IPS-18c (cell line): ENCODE results near the gene RNF223.

ENCODE experiments used
- H3K4me3 ChIP-seq: 2 replicates; pipeline ENCODE4 v1.7.0; 2013; ENCODE audit warnings: low read depth, mild to moderate bottlenecking, low read length, moderate library complexity; ENCODE audit not compliant: insufficient read depth
- H3K9me3 ChIP-seq: one replicate; pipeline ENCODE4 v1.6.1; 2013; ENCODE audit warnings: mild to moderate bottlenecking, low read length, moderate library complexity; ENCODE audit not compliant: control insufficient read depth, insufficient read depth

Gene RNF223

GRCh38 chr1:1045129-1045528 is 29.0 kb downstream of the RNF223 start:
- H3K4me3 ChIP-seq: no peak overlapping the region
- H3K9me3 ChIP-seq: no peaks in the 10 kb centered on the region

DNA sequence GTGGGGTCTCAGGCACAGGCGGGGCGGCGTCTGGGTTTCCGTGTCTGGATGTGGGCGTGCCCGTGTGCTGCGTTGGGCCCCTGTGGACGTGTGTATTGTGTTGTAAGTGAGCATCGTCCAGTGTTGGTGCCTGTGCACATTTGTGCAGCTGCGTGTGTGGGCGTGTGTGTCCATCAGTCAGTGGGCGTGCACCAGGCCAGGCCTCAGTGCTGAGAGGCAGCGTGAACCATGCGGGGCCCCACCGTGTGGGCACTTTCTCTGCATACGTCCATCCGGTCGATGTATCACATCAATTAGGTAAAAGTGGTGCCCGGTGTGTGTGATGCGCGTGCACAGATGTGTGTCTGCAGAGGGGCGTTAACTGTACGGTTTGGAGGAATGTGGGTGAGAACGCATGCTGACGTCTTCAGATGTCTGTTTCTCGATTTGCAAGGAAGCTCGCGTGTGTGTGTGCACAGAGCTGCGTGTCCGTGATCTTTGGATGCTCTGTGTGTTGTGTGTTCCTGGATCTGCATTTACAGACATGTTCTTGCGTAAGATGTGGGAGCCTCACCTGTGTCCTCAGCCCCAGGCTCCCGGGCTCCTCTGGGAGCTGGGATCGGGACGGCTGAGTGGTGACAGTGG is 29.5 kb downstream of the RNF223 start:
- no peaks in the 10 kb centered on the region for H3K9me3 ChIP-seq
- H3K4me3 ChIP-seq: no peak overlapping the region

GRCh38 chr1:1043921-1044320 is 30.2 kb downstream of the RNF223 start:
- H3K9me3 ChIP-seq: no peaks in the 10 kb centered on the region
- H3K4me3 ChIP-seq: no peak overlapping the region

GRCh38 chr1:1043411-1043810 is 30.7 kb downstream of the RNF223 start:
- Histone ChIP-seq H3K9me3 (no peaks in the 10 kb centered on the region), H3K4me3 (no peak overlapping the region)

DNA sequence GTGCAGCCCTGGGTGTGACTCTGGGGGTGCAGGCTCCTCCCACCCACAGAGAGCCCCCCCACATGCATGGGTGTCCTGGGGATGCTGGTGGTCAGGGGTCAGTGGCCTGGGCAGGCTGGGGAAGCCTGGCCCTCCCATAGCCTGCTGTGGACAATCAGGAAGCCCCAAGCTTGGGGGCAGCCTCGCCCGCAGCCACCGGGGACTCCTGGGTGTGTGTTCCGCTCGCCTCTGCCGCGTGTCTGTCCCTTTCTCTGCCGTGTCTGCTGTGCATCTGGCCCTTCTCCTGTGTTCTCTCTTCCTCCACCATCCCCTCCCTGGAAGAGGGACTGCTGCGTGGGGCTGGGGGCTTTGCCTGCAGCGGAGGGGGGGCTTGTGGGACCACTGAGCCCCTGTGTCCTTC is 31.3 kb downstream of the RNF223 start:
- H3K9me3 ChIP-seq: no peaks in the 10 kb centered on the region
- no peak overlapping the region for H3K4me3 ChIP-seq

- Histone ChIP-seq H3K9me3 (no peaks in the 10 kb centered on the region), H3K4me3 (no peak overlapping the region)
Measured at GRCh38 chr1:1041873-1042272, 32.2 kb downstream of the RNF223 start.

DNA sequence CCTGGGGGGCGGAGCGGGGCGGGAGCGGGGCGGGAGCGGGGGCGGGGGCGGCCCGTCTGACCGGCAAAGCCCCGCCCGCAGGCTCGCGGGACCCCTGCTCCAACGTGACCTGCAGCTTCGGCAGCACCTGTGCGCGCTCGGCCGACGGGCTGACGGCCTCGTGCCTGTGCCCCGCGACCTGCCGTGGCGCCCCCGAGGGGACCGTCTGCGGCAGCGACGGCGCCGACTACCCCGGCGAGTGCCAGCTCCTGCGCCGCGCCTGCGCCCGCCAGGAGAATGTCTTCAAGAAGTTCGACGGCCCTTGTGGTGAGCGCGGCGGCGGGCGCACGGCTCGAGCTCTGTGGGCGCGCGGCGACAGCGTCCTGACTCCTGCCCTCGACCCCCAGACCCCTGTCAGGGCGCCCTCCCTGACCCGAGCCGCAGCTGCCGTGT is 33.0 kb downstream of the RNF223 start:
- Histone ChIP-seq H3K4me3 (peak overlapping the region; percentile 15; the same call in 1 of the 2 replicates), H3K9me3 (no peaks in the 10 kb centered on the region)

- no peaks in the 10 kb centered on the region for H3K9me3 ChIP-seq
- peak overlapping the region; percentile 40 for H3K4me3 ChIP-seq
Measured at GRCh38 chr1:1040004-1040991, 33.8 kb downstream of the RNF223 start.

DNA sequence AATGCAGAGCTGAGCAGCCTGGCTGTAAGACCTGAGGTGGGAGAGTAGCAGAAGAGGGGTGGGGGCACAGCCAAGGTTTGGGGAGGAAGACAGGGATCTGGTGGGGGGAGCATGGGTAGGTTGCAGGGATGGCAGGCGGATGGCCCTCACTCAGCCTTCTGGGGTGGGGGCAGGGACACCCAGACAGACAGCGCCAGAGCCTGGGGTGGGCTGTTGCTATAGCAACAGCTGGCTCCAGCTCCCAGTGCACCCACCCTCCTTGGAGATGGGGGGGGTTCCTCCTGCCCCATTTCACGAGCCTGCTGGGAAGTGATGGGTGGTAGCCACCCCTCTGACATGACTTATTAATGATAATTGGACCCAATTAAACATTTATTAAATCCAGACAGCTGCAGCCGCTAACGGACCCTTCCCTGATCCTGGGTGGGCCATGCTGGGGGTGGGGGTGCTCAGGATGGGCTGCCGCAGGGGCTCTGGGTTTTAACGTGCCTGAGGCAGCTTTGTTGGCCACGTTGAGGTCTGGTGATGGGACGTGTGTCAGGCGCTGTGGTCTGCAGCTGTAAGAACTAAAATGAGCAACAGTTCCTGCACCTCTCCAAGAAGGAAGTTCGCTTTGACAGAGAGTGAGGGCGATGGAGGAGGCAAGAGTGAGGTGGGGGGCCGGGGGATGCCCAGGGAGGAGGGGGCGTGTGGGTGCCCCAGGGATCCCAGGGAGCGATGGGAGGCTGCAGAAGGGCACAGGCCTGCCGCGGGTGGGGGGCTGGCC is 34.8 kb downstream of the RNF223 start:
- no peaks in the 10 kb centered on the region for H3K9me3 ChIP-seq
- no peak overlapping the region; the same call in 1 of the 2 replicates for H3K4me3 ChIP-seq

DNA sequence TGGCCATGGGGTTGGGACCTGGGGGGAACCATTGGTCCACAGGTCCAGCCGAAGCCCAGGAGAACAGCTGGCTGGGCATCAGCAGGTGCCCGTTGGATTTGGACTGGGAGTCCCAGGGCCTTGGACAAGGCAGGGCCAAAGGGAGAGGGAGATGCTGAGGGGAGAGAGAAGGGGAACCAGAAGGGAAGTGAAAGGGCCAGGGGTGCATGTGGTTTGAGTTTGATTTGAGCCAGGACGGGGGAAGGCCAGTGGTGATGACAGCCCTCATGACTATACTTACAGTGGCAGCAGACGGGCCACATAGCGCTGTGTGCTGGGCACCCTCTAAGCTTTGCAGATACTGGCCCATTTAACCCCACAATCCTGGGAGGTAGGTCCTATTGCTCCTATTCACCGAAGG is 35.4 kb downstream of the RNF223 start:
- H3K4me3 ChIP-seq: no peak overlapping the region
- H3K9me3 ChIP-seq: no peaks in the 10 kb centered on the region

DNA sequence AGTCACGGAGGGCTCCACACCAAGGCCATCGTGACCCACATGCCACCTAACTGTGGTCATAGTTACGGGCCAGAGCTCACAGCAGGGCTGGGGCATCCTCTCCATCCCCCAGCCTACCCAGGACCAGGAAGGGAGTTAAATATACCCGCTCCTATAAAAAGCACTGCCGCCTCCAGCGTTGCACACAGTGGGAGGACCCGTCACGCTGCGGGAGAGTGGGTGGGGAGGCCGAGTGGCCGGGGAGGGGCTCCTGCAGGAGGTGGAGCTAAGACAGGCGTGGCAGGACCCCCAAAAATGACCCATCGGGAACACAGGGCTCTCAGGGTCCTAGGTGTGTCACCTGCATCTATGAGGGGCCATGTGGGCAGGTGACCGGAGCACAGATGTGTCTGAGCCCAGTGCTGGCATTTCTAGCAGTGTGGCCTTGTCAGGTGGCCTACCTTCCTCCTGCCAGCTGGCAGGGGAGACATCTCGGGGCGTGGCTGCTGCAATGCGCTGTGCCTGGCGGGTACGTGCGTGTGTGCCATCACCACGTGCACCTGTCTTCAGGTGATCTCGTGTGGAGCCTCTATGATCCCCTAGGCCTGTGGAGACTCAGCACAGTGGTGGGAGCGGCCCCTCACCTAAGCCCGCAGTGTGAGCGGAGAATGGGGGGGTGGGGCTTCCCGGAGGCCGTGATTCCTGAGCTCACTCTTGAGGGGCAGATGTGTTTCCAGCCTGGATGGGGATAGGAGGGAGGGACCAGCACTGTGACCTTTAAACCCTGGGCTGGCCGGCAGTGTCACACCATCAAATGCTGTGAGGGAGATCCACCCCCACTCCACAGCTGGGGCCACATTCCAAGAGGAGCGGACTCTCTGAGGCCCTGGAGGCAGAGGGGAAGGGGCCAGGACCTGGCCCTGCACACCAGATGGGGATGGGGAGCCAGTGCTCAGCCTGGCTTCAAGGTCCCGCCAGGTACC is 36.5 kb downstream of the RNF223 start:
- Histone ChIP-seq H3K9me3 (no peaks in the 10 kb centered on the region), H3K4me3 (no peak overlapping the region)

GRCh38 chr1:1035291-1035943 is 38.7 kb downstream of the RNF223 start:
- Histone ChIP-seq H3K4me3 (no peak overlapping the region), H3K9me3 (no peaks in the 10 kb centered on the region)

DNA sequence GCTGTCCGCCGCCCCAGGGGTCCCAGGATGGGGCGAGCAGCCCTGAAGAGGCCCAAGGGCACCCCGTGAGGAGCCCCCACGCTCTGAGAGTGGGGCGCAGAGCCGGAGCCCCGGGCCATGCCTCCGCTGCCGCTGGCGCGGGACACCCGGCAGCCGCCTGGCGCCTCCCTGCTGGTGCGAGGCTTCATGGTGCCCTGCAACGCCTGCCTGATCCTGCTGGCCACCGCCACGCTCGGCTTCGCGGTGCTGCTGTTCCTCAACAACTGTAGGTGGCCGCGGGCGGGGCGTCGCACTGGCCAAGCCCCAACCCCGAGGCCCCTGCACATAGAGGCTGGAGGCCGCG is 39.7 kb downstream of the RNF223 start:
- Histone ChIP-seq H3K9me3 (no peaks in the 10 kb centered on the region), H3K4me3 (peak overlapping the region; percentile 51)

GRCh38 chr1:1033731-1034438 is 40.2 kb downstream of the RNF223 start:
- Histone ChIP-seq H3K4me3 (peak overlapping the region; percentile 51), H3K9me3 (no peaks in the 10 kb centered on the region)

- Histone ChIP-seq H3K4me3 (peak overlapping the region; percentile 52; the same call in 1 of the 2 replicates), H3K9me3 (no peaks in the 10 kb centered on the region)
Measured at GRCh38 chr1:1033009-1033587, 41.0 kb downstream of the RNF223 start.
